HK-2 (cell line): ENCODE measurements around the gene METTL1.
A peak's percentile ranks its signal among the peaks of the same experiment; 100 is the strongest.
"Not testable (repeated sequence)": the region's sequence is repeated elsewhere in the genome, so short reads cannot be mapped to it uniquely, and the experiment has no call there.

ENCODE experiments used
- DNase-seq: peaks from one replicate; pipeline ENCODE4 v3.0.0-alpha.2; 2018; ENCODE audit not compliant: unreplicated experiment

METTL1 gene

GRCh38 chr12:57771873-57772428, at the start of gene METTL1:
Gene METTL1 (minus strand): TSS chr12:57772105. CDS start chr12:57772083, 22 bp downstream.
- DNase-seq = peak; percentile 96

- not testable (repeated sequence) for DNase-seq
Measured at GRCh38 chr12:57821015-57821414, 49.1 kb upstream of the METTL1 start.

GRCh38 chr12:57820119-57820518, 48.2 kb upstream of the METTL1 start:
- not testable (repeated sequence) for DNase-seq

DNA sequence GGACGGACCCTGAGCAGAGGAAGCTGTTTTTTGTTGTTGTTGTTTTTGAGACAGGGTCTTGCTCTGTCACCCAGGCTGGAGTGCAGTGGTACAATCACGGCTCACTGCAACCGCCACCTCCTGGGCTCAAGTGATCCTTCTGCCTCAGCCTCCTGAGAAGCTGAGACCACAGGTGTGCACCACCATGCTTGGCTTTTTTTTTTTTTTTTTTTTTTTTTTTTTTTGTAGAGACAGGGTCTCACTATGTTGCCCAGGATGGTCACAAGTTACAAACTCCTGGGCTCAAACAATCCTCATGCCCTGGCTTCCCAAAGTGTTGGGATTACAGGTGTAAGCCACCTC, 46.1 kb upstream of the METTL1 start:
- not testable (repeated sequence) for DNase-seq

DNA sequence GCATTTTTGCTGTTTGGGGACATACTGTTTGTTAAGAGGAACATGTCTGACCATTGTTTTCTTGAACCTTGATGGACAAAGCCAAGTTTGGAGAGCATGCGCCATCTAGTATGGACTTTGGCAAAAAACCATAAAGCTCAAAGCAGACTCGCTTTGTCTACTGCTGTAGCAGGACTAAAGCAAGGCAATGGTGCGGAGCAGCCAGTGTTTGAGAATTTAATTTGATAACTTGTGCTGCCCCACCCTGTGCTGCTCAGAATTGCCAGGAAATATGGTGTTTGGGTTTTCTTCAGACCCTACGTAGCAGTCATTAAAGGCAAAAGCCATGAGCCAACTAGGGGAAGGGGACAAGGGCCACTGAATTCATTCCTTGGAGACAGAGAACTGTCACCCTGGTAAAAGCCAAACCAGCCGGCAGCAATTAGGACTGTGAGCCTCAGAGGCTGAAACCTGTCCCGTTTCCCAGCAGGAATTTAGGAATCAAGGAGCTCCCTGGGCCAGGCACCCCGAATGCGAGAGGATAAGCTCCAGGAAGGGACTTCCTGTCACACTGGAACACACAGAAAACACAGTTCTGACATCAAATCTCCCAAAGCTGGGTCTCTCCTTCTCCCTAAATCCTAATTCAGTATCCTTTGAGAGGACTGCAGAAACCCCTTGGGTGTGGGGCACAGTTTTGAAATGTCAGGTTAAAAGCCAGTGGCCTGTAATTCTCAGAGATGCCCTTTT, 45.5 kb upstream of the METTL1 start:
- no peak for DNase-seq

- DNase-seq = no peak
Measured at GRCh38 chr12:57816855-57817151, 44.9 kb upstream of the METTL1 start.

- DNase-seq = no peak
Measured at GRCh38 chr12:57816001-57816854, 44.3 kb upstream of the METTL1 start.

- DNase-seq = no peak
Measured at GRCh38 chr12:57815177-57816000, 43.5 kb upstream of the METTL1 start.

- no peak for DNase-seq
Measured at GRCh38 chr12:57813971-57814772, 42.3 kb upstream of the METTL1 start.

- DNase-seq = peak; percentile 16
Measured at GRCh38 chr12:57813111-57813970, 41.4 kb upstream of the METTL1 start.

- no peak for DNase-seq
Measured at GRCh38 chr12:57811028-57811755, 39.3 kb upstream of the METTL1 start.

DNA sequence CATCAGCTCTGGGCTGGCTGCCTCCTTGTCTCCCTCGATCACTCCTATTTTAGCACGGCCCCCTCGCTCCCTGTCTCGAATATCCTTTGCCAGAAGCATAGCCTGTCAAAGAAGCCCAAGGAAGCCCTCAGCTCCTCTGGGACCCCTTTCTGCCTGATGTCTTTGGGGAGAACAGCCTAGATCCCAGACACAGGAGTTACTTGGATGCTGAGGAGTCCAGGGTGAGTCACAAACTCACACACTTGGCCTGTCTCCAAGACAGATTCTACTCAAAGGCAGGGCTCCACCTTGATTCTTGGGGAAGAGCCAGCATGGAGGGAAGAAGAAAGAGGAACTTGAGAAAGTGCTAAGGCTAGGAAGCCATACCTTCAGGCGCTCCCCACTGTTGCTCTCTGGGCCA, 38.5 kb upstream of the METTL1 start:
- DNase-seq = no peak

DNA sequence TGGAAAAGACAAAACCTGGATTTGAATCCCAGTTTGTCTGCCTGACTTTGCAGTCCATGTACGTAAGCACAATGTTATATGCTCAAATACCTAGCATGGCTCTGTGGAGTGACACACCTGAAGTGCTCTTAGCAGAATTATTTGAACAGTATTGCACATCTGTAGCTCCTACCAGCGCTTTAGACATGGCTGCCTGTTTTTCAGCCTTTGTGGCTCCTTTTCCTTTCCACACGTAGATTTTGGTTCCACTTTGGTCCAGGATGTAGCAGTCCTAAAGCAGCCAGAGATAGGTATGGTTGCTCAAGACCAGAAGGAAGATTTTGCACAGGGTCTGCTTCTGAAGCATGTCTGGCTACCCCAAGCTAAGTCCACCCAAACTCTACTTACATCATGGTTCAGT, 37.5 kb upstream of the METTL1 start:
- no peak for DNase-seq

GRCh38 chr12:57808351-57808750, 36.4 kb upstream of the METTL1 start:
- no peak for DNase-seq

GRCh38 chr12:57807285-57807684, 35.4 kb upstream of the METTL1 start:
- no peak for DNase-seq

DNA sequence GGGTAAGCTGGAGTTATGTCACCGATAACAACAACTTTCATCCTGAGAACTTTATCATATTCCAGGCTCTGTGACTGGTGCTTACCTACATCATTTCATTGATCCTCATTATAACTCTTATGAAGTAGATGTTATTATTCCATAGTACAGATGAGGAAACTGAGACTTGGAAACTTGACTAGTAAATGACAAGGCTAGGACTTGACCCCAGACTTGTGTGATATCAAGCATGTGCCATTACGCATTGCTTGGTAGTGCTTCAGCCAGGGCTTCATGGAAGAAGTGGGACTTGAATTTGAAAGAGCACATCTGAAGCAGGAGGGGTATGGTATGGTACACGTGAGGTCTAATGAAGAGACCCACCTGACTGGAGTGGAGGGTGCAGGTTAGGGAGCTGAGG, 34.8 kb upstream of the METTL1 start:
- no peak for DNase-seq

GRCh38 chr12:57803319-57803893, 31.5 kb upstream of the METTL1 start:
- peak; percentile 29 for DNase-seq

DNA sequence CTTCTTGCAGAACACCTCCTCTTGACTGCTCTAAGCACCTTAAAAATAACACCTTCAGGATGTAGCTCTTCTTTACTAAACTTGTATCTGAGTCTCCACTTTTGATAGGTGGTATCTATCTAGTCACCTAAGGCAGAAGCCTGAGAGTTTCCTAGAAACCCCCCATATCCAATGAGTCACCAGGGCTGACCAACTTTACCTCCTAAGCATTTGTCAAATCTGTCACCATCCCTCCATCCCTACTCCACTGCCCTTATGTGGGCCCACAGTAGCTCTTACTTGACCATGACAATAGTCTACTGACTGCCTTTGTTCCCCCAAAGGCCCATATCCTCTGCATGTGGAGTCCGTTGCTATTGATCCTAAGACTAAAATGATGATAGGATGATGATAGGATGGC, 30.7 kb upstream of the METTL1 start:
- no peak for DNase-seq

DNA sequence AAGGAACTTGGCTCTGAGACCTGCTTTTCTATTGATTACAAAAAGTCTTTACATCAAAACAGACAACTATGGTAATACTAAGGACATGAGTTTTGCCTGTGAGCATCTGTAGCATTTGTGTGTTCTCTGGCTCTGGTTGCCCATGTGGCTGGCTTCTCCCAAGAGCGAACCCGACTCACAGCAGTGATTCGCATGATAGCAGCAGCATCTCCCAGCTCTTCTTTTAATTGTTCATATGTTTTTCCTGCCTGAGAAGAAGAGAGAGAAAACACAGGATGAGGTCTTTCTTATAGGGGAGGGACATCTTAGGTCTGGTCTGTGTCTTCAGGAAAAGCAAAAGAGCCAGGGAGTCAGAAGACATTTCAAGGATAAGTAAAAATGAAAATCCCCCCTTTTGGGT, 29.1 kb upstream of the METTL1 start:
- DNase-seq = no peak
